KOPT-K1 (cell line): Measurements from ENCODE around the gene PCDH15.

ENCODE experiments used
- H3K27ac ChIP-seq: fragments of 200-600 bp; sonication (generic); 2 replicates; pipeline ENCODE4 v1.5.1; 2016; ENCODE audit warnings: antibody characterized with exemption, mild to moderate bottlenecking, low read depth, low read length; ENCODE audit not compliant: poor library complexity, severe bottlenecking
- H3K36me3 ChIP-seq: fragments of 200-600 bp; sonication (generic); 2 replicates; pipeline ENCODE4 v1.5.1; 2017; ENCODE audit warnings: antibody characterized with exemption, mild to moderate bottlenecking, low read length, moderate library complexity; ENCODE audit not compliant: insufficient read depth
- H3K9me3 ChIP-seq: fragments of 200-600 bp; sonication (generic); 2 replicates; pipeline ENCODE4 v1.5.1; 2017; ENCODE audit warnings: antibody characterized with exemption, low read length, mild to moderate bottlenecking; ENCODE audit not compliant: insufficient read depth, poor library complexity, severe bottlenecking

Gene PCDH15

DNA sequence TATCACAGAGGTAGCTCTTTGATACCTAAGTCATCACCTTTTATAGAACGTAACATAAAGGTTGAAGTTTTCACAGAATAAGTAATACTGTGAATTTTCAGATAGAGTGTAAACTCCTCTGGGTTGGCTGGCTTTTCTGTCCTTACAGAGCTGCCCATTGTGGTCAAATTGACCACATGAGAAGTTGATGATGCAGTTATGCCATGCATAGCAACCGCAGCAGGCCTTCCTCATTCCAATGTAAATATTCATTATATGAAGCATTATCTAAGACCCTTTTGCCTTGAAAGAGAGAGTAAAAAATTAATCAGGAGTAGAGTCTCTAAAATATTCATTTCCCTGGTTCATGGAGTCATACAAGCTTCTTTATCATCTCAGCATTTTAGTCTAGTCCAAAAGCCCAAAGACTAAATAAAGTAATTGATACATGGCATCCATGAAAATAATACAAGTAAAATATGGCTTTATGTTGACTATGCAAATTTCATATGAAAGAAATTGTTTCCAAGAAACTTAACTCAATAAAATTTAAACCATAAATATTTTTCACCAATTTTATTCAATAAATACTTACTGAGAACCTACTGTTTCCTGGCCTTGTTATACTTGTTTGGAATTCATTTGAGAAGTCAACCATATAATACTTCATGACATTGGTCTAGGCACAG is 516.4 kb downstream of the PCDH15 start:
- no peak overlapping the region for H3K27ac ChIP-seq
- no peaks in the 10 kb centered on the region for H3K36me3 ChIP-seq
- no peaks in the 10 kb centered on the region for H3K9me3 ChIP-seq

DNA sequence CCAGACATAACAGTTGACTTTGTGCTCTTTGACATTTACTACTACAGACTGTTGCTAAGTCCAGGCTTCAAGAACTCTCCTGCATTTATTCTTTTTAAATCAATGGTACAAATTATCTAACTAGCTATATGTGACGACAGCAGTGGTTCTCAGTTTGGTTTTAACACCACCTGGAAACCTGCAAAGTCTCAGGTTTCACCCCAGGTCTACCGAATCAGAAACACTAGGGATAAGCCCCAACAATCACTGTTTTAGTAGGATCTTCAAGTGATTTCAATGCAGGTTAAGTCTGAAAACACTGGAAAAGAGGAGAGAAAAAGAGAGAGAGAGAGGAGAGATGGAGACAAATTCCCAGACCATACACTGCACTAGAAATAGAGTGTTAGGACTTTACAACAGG is 519.0 kb downstream of the PCDH15 start:
- H3K27ac ChIP-seq, result no peak overlapping the region

DNA sequence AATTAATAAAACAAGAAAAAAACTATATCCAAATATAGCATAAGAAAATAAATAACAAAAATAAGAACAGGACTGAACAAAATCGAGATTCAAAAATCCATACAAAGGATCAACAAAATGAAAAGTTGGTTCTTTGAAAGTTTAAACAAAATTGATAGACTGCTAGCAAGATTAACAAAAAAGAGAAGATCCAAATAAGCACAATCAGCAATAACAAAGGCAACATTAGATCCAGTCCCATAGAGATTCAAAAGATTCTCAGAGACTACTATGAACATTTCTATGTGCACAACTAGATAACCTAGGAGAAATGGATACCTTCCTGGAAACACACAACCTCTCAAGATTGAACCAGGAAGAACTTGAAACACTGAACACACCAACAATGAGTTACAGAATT is 534.6 kb downstream of the PCDH15 start:
- Histone ChIP-seq H3K27ac (no peak overlapping the region), H3K36me3 (no peaks in the 10 kb centered on the region)

More for the DNA sequence above, 519.0 kb downstream of the PCDH15 start:
- Histone ChIP-seq H3K36me3 (no peaks in the 10 kb centered on the region), H3K9me3 (no peaks in the 10 kb centered on the region)

DNA sequence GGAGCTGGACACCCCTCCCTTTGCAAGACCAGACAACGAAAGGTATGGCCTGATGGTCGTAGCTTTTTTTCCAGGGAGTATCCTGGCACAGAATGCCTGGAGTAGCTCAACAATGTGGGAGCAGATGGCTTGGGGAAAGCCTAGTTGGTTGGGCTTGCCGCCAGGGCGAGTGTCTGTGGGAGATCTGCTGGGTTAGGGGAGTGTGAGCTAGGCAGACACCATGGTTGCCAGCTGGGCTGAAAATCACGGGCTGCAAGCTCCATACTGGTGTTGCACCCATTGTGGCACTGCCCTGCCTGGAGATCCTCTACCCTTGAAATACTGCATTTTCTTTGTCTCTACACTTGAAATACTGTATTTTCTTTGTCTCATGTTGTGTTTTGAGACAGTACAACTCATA is 538.3 kb downstream of the PCDH15 start:
- H3K9me3 ChIP-seq, result no peaks in the 10 kb centered on the region
- H3K36me3 ChIP-seq, result no peaks in the 10 kb centered on the region
- H3K27ac ChIP-seq, result no peak overlapping the region

More for the DNA sequence above, 534.6 kb downstream of the PCDH15 start:
- no peaks in the 10 kb centered on the region for H3K9me3 ChIP-seq

DNA sequence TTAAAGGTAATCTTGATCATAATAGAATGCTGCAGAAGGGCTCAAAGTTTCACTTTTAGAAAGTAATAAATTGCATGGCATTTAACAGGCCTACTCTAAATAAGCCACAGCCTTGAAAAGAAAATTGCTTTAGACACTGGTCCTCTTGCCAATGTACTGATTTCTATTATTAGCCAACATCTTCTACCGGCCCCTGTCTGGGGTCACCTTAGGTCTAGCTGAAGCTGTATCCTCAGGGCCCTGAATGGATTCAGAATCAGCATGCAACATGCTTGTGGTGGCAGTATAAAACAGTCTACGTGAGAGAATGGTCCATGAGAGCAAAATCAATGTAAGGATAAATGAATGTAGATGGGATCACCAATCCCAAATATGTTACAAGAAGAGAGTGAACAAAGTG is 541.9 kb downstream of the PCDH15 start:
- Histone ChIP-seq H3K27ac (no peak overlapping the region), H3K36me3 (no peaks in the 10 kb centered on the region), H3K9me3 (no peaks in the 10 kb centered on the region)

DNA sequence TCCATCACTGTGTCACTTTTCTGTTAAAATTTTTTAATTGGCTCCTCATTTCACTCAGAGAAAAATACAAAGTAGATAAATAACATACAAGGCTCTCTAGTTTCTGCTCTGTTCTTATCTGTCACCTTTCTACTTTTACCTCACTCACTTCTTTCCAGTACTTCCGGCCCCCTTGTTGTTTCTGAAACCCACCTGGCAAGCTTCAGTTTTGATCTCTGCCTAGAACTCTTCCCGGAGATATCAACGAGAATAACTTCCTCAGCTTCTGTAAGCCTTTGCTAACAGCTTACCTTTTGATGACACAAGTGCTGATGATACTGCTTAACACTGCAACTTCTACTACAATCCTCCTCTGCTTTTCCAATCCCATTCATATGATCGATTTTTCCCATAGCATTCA is 566.2 kb downstream of the PCDH15 start:
- Histone ChIP-seq H3K36me3 (no peaks in the 10 kb centered on the region), H3K27ac (no peak overlapping the region), H3K9me3 (no peaks in the 10 kb centered on the region)

DNA sequence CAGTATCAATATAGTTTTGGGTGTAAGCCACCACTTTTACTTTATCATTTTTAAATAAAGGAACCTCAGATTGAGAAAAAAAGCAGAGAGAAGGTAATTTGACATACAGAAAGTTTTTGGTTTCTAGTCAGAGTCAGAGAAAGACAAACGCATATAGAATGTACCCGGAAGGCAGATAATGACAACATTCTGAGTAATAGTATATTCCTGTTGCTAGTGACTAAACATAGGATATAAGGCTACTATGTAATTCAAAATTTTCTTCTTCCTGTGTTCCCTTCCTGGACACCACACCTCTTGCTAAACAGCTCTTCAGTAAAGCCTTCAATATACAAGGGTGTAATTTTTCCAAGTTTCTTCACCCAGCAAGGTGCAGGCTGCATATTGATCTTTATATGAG is 597.6 kb downstream of the PCDH15 start:
- Histone ChIP-seq H3K9me3 (no peaks in the 10 kb centered on the region), H3K36me3 (no peaks in the 10 kb centered on the region), H3K27ac (no peak overlapping the region)

DNA sequence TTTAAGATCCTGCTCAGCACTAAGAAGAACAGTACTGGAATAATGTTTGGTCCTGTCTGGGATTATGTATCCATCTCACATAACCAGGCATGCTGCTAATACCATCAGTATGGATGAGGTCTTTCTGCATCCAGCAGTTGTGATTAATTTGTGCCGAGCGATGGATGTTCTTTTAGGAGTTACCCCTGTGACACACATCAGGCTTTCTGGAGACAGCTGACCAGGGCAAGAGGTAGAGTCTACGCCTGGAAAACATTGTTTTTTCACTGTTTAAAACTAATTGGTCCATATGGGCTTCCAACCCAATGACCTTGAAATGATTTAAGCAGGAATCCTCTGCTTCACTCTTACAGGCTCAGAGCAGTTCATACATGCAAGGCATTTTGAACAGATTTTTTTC is 603.0 kb downstream of the PCDH15 start:
- Histone ChIP-seq H3K36me3 (no peaks in the 10 kb centered on the region), H3K27ac (no peak overlapping the region), H3K9me3 (no peaks in the 10 kb centered on the region)

DNA sequence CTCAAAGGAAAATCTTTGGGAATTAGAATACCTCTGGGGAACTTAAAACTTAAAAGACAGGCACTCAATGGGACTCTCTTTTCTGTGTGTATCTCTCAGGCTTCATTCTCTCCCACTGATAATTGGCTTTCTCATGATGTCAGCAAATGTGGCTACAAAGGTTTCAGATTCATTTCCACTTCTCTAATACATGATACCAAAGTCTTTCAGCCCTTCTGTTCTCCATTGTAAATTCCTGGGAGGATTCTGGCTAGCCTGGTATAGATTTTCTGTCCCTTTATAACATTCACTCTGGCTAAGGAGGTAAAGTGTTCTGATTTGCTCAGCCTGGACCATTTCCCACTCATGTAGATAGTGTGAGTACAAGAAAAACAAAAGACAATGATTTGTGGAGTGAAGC is 606.2 kb downstream of the PCDH15 start:
- no peaks in the 10 kb centered on the region for H3K9me3 ChIP-seq
- H3K36me3 ChIP-seq, result no peaks in the 10 kb centered on the region
- no peak overlapping the region for H3K27ac ChIP-seq

DNA sequence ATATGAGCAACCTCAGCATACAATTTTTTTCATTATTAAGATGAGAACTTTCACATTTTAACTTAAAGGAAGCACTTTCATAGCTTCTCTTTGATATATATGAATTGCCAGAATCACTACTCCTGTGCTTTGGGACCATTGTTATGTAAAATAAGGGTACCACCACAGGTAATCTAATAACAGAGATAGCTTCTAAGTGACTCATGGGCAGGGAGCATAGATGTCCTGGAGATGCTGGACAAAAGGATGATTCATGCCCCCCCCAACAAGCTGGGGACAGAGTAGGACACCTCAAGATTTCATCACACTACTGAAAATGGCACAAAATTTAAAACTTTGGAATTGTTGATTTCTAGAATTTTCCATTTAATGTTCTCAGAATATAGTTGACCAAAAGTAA is 641.1 kb downstream of the PCDH15 start:
- Histone ChIP-seq H3K9me3 (no peaks in the 10 kb centered on the region), H3K36me3 (no peaks in the 10 kb centered on the region), H3K27ac (no peak overlapping the region)

DNA sequence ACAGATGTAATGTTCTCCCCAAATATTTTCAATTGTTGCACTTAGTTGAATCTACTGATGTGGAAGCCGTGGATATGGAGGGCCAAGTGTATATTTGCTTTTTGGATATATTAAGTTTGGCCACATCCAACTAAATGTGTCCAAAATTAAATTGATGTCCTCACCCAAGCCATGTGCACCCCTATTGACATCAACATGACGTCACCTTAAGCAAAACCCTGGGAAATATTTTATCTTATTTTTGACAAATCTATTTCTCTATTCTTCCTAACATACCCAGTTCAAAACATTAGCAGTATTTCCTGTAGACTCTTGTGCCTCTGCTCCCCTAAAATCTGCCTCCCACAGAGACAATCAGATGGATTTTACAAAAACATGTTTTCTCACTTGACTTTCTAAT is 652.5 kb downstream of the PCDH15 start:
- Histone ChIP-seq H3K9me3 (no peaks in the 10 kb centered on the region), H3K27ac (no peak overlapping the region)

DNA sequence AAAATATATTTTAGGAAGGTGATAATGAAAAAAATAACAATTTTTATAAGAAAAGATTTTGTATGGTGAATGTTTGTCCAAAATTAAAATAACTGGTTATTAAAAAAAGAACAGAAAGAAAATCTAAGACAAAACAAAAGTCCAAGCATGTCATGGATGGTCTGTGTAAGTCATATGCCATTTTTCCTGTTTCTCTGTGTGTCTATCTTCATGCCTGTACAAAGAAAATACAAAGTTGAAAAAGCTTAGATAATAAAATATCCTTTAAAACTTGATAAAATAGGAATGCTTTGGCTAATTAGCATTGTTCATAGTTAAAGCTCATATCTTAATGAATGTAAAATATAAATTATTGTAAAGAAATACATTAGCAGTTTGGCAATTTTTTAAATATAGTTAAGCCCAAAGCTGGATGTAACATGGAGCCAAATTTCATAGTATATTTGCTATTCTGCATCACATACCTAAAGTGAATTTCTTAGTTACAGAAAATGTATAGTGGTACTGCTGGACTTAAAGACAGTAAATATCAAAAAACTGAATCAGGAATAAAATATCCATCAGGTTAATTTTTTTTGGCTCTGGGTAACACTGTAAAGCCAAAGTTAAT is 661.1 kb downstream of the PCDH15 start:
- Histone ChIP-seq H3K36me3 (no peaks in the 10 kb centered on the region), H3K27ac (no peak overlapping the region), H3K9me3 (peaks cover 10% of the 10 kb centered on the region)

More for the DNA sequence above, 652.5 kb downstream of the PCDH15 start:
- H3K36me3 ChIP-seq, result no peaks in the 10 kb centered on the region

DNA sequence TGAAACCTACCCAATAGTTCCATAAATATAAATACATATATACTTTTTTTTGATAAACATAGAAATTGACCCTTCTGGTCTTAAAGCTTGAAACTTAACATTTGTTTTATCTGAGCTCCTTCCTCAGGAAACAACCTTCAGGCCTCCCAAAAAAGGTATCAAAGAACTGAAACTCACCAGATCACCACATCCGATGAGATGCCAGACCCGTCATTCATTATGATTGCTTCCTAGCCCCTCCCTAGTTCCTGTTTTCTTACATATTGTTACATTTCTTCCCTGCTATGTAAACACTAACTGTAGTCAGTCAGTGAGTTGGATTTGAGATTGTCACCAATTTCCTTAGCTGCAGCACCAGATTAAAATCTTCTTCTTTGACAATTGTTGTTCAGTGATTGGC is 663.6 kb downstream of the PCDH15 start:
- Histone ChIP-seq H3K27ac (no peak overlapping the region), H3K36me3 (no peaks in the 10 kb centered on the region), H3K9me3 (peaks cover 10% of the 10 kb centered on the region)

DNA sequence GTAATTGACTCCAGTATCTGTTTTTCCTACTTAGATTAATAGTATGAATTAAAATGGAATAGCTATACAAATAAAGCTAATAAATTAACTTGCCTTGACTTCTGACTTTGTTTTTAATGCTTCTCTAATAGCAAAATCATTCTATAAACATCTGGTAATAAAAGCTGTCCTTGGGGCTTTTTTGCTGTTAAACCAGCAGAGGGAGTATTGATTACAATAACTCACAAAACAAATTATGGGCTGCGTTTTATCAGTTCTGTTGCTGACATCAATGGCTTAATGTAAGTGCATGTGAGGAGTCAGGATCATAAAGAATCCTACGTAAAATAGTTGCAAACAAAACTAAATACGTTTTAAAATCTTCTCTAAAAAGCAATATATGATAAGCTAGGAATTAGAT is 667.8 kb downstream of the PCDH15 start:
- H3K27ac ChIP-seq, result no peak overlapping the region
- H3K36me3 ChIP-seq, result no peaks in the 10 kb centered on the region
- peaks cover 1% of the 10 kb centered on the region for H3K9me3 ChIP-seq

DNA sequence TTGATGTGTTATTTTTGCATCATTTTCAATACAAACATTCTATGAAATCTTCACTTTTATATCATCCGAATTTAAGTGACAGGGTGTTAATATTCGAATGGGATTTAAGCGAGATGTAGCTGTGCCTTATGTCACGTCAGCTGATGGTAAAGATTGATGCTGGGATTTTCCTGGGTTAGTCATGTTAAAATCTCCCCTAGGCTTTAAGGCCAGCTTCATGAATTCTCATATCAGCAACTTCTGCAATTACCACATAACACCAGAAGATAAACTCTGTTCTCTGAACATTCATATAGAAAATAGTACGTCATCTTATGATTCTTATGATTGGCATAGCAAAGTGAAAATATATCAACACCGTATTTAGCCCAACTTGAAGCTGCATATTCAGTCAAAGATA is 669.2 kb downstream of the PCDH15 start:
- H3K27ac ChIP-seq, result no peak overlapping the region
- H3K36me3 ChIP-seq, result no peaks in the 10 kb centered on the region
- H3K9me3 ChIP-seq, result no peaks in the 10 kb centered on the region

DNA sequence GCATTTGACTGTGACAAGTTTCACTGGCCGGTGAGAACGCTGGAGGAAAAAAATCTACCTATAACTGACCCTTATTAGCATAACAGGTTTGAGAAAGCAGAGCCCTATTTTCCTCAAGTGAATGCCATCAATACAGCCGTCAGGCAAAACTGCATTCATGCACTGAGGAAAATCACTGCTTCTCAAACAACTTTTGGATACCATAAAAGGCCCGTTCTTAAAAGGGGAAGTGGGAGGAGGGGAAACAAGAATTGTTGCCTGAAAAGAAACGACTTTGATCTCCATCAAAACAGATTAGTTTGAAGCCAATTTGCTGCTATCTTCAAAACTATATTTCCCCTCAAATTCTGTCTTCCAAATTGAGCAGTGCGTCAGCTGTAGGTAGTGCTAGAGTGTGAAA is 670.6 kb downstream of the PCDH15 start:
- Histone ChIP-seq H3K27ac (no peak overlapping the region), H3K9me3 (no peaks in the 10 kb centered on the region), H3K36me3 (no peaks in the 10 kb centered on the region)
